Measurements from ENCODE around the gene FOXP1.

FOXP1 gene

DNA sequence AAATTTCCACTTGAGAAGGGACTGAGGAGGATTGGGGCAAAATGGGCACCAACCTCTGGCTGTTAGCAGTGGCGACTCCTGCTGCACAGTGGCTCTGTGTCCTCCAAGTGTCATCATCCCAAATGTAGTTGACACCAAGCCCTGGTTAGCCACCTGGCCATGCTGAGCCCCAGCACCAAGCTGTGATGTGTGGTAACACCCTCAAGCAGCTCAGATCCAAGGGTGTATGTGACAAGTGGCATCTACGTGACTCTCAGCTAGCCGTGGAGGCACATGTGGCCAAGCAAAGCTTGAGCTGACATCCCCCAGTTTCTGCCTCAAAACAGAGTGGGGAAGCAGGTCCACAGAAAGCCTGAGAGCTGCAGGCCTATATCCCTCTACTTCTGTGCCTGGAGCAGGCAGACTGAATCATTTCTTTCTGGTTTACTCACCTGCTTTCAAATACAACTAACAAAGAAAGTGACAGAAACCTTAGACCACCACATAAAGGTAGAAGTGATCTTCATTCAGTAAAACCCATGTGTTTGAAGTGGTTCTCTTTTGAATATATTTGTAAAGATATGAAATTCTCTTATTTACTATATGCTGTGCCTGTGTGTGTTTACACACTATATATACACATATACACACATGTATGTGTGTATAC is 40.0 kb downstream of the FOXP1 start:
- TF ChIP-seq, protein P1, sequence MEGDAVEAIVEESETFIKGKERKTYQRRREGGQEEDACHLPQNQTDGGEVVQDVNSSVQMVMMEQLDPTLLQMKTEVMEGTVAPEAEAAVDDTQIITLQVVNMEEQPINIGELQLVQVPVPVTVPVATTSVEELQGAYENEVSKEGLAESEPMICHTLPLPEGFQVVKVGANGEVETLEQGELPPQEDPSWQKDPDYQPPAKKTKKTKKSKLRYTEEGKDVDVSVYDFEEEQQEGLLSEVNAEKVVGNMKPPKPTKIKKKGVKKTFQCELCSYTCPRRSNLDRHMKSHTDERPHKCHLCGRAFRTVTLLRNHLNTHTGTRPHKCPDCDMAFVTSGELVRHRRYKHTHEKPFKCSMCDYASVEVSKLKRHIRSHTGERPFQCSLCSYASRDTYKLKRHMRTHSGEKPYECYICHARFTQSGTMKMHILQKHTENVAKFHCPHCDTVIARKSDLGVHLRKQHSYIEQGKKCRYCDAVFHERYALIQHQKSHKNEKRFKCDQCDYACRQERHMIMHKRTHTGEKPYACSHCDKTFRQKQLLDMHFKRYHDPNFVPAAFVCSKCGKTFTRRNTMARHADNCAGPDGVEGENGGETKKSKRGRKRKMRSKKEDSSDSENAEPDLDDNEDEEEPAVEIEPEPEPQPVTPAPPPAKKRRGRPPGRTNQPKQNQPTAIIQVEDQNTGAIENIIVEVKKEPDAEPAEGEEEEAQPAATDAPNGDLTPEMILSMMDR (conservative IDR thresholded peaks at IDR 0.05), result no peak
- peak overlapping the region; percentile 75 for H3K27ac ChIP-seq

DNA sequence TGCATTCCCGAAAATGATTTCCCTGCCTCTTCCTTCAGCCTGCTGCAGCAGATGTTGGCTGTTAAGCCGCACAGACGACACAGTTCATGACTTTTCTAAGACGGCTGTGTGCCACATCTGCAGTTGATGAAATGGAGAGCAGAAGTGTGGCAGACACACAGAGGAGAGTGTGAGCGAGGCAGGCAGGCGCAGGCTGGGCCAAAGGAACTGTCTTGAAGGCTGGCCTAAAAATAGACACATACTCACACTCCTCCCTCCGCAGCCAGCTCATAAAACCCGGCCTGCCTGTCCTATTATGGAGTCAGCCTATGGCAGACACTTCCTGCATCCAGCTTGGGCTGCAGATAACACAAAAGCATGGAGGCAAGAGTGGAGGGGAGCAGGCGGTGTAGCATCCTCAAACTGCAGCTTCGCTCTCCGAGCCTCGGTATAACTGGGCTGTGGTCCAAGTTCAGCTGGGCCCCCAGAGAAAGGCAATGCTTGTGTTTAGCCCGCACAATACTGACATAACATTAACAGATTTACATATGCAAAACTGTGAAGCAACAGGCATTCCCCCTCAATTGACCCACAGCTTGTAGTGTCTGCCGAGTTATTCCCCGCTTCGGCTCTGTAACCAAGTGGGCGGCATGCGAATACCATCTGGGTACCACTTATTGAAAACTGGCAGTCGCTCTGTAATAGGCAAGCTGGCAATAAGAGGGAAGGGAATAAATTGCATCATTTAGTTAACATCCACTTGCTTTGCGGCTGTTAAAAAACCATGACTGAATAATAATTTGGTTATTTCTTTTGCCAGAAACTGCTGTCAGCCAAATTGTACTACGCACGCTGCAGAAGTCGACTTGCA is 40.8 kb downstream of the FOXP1 start:
- H3K27ac ChIP-seq, result peak overlapping the region; percentile 75
- TF ChIP-seq, protein P1 (conservative IDR thresholded peaks at IDR 0.05), result no peak

DNA sequence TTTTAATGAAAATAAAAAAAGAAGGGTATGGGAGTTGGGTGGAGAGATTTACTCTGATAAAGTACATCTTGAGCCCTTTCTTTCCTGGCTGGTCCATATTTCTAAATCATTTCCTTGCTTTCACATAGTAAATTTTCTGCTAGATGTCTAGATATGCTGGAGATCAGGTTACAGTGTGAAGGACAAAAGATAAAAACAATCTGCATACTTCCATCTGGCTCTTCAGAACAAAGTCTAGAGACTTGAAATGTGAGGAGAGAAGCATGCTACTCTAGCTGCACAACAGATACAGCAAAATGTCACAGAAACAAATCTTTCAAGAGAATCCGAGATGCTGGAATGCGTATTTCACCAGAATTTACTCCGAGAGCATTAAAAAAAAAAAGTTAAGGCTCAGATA is 42.2 kb downstream of the FOXP1 start:
- peak overlapping the region; percentile 75 for H3K27ac ChIP-seq
- TF ChIP-seq, protein P1 (conservative IDR thresholded peaks at IDR 0.05), result no peak

DNA sequence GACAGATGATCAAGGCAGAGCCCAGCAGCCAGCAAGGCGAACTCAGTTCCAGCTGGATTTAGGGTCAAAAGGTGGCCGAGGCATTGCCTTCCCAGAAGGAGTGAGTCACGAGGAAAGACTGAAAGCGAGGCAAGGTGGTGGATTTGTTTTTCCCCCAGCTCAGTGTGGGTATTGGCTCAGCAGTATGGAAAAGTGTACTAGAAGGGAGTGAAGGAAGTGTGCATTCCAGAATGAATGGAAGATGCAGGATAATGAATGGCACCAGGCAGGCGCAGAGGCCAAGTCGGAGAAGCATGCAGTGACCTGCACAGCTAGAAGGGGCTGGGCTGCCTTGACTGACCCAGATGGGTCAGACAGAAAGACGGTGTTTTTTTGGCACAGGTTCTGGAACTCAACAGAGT is 46.3 kb downstream of the FOXP1 start:
- no peak overlapping the region for H3K27ac ChIP-seq
- TF ChIP-seq, protein P1 (conservative IDR thresholded peaks at IDR 0.05), result no peak

DNA sequence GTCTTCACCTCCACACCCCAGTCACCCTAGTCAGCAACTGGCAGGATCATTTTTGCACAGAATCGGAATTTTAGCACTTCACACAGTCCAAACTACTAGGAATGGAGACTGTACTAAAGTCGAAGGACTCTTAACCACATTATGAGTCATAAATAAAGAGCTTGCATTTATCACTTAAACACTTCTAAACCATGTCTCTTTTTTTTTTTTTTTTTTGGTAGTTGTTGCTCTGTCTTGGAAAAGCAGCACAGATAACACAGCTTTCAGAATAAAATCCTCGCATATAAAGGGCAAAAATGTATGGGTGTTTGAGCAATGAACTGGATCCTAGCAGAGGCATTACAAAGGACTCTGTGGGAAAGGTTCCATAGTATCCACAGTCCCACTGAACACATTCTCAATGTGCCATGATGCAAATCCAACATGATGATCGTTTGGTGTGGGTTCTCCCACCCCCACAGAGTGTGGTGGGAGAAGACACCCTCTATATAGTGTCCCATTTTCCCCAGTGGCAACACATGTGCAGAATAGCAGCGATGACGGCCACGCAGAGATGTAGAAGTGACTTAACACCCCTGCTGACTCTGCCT is 47.1 kb downstream of the FOXP1 start:
- TF ChIP-seq, protein P1 (conservative IDR thresholded peaks at IDR 0.05), result no peak
- H3K27ac ChIP-seq, result no peak overlapping the region

DNA sequence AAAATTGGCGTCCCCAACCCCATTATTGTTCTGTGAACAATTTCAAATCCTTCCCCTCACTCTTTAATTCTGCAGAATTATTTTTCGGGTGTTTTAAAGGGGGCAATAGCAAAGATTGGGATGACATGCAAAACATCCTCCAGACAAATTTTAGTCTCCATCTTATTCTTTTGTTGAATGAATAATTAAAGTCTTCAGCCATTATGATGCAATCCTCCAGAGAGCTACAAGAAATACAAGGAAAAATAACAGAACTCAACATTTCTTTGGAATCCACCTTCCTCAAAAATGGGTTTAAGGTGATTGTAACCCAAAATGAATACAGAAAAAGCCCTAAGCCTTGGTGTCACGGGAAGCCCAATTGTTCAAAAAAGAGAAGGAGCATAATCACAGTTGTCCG is 49.9 kb downstream of the FOXP1 start:
- TF ChIP-seq, protein P1 (conservative IDR thresholded peaks at IDR 0.05), result no peak
- H3K27ac ChIP-seq, result no peak overlapping the region

DNA sequence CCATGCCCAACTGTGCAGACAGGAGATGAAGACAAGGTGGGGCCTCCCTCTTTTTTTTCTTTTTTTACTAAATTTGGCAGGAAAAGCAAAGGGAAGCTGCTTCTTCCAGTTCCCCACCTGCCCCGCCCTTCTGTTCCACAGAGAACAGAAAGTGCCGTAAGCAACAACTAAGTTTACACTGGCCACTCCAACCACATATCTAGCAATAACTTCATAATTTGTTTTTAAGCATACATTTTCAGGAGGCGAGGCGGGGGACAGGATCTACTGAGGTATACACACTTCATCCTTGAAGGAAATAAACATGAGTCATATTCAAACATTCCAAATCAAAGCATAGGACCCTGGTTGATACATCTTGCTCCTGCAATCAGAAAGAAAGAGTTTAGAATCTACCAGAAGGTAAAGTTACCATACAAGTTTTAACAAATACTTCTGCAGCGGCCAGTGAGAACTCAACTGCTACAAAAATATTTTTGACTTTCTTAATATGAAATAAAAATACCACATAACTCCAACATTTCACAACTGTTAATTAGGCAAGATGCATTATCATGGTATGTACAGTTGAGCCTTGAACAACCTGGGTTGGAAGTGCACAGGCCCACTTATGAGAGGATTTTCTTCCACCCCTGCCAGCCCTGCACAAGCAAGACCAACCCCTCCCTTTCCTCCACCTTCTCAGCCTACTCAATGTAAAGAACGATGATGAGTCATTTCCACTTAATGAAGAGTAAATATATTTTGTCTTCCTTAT is 50.7 kb downstream of the FOXP1 start:
- H3K27ac ChIP-seq, result no peak overlapping the region
- TF ChIP-seq, protein P1 (conservative IDR thresholded peaks at IDR 0.05), result no peak

Measured in VCaP (cell line).